ENCODE results near the gene ZBTB5. TPM values are rescaled to one million over a fixed set of nuclear protein-coding genes. Genes with fewer than 3 reads are reported as not detected.

ZBTB5 gene
- total and polyA plus RNA-seq, 2 of the 13 experiments (the other 11 are each of a cell fraction or from before 2014, with no cell fraction given), result 12.5 to 20.5 TPM

DNA sequence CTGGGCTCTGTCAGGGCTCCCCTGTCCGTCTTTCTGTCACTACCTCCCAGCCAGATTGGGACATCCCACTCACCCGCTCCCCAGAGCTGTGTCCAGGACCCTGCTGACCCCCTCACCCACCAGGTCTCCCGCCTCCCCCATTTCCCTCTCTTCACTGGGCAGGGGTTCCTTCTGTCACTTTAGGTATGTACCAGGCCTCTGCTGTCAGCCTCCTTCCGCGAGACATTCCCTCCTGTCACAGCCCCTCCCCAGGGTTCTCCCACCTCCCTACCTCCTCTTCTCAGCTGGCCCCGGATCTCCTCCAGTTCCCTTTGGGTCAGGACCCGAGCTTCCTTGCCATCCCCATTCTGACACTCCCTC, 21.0 kb upstream of the ZBTB5 start (continued):
- TF ChIP-seq ZNF318 (CRISPR knock-in tag; IDR thresholded peaks at IDR 0.05) (0 out of 2 replicates have a peak, but pooled peaks have one; percentile 6), BATF2 (CRISPR knock-in tag; IDR thresholded peaks at IDR 0.05) (0 out of 2 replicates have a peak, but pooled peaks have one; percentile 8), MTF1 (CRISPR knock-in tag; IDR thresholded peaks at IDR 0.05) (no peak), CENPBD1 (CRISPR knock-in tag; IDR thresholded peaks at IDR 0.05; ENCODE audit: borderline replicate concordance, low read depth) (no peak), ZNF605 (CRISPR knock-in tag; IDR thresholded peaks at IDR 0.05) (peak; percentile 35; the same call in 1 of the 2 replicates), HHEX (CRISPR knock-in tag; IDR thresholded peaks at IDR 0.05) (no peak), ZSCAN5A (CRISPR knock-in tag; IDR thresholded peaks at IDR 0.05; ENCODE audit: borderline replicate concordance) (0 out of 2 replicates have a peak, but pooled peaks have one; percentile 10), ZNF646 (CRISPR knock-in tag; IDR thresholded peaks at IDR 0.05) (0 out of 2 replicates have a peak, but pooled peaks have one; percentile 51)

Data from HepG2 (cell line).